ENCODE results near the gene MNT.

The MNT gene

DNA sequence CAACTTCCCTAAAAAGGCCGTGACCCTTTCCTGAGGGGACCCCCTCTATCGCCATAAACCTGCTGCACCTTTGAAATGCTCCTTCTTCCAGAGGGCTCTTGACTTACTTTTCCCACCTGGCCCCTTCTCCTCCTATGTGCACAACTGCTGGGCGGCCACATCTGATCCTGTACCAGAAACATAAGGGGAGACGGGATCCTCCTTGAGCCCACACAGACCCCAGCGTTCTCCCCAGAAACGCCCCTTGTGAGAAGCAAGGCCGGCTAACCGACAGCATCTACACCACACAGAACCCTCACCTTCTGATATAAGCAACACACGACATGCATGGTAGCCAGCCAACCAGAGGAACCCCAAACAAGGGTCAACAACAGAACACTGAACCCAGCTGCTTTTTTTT lies 14.2 kb upstream of the MNT start:
- DNase-seq = no peak

DNA sequence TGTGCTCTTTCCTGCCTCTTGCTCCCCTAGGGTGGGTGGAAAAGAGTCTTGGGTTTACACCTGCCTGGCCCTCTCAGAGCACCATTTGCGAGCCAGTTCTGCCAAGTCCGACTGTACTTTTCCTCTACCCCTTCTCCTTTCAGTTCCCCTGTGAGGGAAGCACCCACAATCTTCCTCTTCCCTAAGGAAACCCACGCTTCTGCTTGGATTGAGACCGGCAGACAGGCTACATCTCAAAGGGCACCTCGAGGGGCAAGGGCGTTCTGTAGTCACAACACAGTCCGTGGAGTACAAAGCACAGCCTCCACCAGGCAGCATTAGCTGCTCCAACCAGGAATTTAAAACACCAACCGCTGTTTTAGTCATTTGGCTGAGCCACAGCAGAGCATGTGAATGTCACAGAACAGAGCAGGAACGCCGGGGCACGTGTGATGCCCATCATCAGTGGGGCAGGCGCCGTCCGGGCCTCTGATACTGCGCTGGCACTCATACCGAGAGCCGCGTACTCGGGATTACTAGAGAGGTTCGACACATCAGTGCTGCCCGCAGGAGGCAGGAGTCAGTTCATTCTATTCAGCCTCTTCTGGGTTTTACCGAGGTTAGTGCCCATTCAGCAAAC lies 13.7 kb upstream of the MNT start:
- DNase-seq = no peak

DNA sequence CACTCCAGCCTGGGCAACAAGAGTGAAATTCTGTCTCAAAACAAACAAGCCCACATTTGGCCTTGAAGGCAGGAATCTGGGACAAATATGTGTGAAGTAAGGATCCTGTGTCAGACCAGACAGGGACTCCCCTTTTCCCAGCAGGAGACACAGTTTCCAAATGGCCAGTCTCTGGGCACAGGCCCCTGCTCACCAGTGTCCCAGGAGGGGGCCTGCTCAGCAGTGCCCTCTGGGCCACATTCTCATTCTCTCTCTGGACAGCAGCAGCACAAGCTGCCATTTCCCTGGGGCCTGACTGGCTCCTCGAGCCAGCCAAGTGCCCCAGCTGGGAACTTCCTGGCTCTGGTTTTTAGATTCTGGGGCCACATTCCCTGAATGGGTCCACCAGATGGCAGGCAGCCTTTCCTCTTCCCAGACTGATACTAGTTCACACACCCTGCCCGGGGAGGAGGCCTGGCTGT lies 11.7 kb upstream of the MNT start:
- DNase-seq = no peak

DNA sequence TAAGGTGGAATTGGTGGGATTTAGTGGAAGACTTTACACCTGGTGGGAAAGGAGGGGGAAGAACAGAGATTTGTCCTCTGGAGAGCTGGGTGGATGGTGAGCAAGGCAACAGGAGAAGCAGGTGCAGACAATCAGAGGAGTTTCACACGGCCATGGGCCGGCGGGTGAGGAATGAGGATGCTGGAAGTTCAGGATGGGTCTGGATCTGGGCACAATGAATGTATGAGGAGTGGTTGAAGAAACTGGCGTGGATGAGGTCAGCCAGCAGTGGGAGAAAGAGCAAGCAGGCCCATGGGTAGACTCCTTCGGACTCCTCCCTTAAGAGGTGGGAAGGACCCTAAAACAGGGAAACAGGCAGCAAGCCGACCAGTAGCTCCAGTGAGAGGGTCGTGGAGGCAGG lies 10.1 kb upstream of the MNT start:
- no peak for DNase-seq

DNA sequence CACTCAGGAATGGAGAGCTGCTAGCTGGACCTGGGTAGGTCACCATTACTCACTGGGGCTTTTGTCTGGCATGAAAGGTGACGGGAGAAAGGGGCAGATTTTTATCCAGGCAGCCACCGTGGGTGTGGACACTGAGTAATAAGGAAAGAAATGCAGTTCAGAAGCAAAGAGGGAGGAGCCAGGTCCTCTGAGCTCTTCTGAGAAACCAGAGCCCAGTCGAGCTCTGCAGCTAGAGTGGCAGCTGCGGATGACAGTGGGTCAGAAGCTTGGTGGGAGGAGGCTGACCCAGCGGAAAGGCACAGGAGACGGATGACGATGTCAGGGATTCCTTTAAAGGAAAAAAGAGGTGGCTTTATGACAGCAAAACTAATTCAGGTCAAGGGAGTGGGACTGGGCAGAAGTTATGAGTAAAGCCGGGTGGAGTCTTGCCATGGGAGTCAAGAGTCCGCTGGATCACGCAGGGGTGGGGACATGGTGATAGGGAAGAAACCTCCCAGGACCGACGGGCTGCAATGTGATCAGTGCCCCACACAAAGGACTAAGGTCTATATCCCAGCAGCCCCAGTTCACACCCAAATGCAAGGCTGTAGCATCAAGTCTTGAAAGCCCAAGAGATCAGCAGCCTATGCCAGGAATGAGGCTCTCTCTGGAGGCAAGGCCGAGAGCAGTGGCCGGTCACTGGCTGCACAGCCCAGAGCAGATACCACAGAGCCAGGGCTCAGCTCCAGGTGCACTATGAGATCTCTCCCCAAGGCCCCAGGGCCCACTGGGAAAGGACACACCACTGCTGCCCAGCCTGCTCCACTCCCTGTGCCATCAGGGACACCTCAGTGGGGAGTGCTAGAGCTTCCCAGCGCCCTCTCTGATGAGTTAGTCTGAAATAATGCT lies 6.3 kb upstream of the MNT start:
- no peak for DNase-seq

DNA sequence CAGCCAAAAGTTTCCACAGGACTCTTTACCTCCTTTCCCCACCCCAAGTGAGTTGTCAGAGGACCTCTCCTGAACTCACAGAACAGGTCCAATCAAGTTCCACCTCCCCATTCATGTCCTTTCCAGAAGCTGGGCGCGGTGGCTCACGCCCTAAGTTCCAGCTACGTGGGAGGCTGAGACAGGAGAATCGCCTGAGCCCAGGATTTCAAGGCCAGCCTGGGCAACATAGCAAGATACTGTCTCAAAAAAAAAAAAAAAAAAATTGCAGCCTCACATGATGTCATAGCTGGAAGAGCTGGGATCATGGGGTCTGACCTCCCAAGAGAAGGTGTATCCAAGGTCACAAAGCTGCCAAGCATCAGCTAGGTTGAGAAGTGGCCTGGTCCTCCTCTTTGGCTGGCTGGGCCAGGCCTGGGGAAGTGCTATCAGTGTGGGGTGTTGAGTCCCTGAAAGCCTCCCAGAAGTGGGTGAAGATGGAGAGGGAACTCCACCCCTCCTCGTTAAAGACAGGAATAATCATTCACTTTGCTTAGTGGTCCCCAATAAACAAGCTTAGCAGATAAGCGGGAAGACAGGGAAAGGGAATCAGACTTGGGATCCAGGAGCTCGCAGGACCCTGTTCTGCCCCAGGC lies 5.5 kb upstream of the MNT start:
- no peak for DNase-seq

DNA sequence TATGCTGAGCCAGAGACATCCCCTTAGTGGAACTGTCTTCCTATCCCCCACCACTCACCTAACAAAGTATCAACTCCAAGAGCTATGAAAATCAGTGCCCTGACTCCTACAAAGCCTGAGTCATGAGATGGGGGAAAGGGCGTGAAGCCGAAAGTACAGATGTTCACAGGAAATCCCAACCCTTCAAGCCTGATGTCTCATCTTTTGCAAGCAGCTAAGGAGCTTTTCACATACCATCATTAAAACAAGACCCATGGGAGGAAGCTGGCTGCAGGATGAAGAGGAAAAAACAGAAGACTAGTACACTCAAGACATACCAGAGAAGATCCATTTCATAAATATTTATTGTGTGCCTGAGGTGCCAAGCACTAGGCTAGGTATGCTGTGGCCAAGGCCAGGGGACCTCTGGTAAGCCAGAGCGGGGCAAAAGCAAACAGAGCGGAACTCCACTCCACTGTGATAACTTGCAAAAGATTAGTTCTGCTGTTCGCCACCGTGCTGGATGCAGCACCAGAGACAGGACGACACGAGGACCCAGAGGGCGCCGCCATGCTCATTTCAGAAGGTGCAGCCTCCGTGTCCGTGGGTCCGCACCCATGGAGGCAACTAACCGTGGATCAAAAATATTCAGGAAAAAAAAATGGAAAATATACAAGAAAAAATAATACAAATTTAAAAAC lies 4.5 kb upstream of the MNT start:
- no peak for DNase-seq

DNA sequence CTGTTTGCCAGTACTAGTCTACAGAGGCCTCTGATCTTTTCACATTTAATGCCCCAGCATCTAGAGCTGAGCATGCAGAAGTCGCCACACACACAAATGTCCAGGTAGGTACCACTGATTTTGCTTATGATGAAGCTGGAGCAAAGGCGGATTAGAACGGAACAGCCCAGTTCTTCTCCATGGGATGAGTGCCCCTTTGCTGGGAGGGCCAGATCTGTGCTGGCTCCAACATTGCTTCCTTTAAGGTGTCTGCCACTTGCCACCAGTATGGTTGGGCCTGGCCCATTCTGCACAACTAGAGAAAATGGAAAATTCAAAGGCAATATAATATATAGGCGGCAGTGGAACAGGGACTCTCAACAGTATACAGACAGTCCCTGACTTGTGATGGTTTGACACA lies 2.2 kb upstream of the MNT start:
- DNase-seq = no peak

DNA sequence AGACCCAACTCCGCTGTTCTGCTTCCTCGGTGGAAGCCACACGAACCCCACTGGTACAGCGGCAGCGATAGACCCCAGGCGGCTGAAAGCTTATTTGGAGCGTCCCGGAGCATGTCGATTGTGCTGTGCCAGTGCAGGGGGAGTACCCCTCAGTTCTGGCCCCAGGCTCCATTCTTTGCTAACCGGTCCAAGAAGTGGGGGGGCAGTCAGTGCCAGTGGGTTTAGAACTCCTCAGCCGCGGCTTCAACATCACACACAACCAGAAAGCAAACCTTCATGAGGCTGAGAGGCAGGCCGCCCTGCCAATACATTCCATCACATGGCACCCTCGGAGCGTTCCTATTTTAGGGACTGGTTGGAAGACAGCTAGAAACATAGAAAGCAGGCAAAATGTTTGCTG lies 1.7 kb upstream of the MNT start:
- DNase-seq = no peak

DNA sequence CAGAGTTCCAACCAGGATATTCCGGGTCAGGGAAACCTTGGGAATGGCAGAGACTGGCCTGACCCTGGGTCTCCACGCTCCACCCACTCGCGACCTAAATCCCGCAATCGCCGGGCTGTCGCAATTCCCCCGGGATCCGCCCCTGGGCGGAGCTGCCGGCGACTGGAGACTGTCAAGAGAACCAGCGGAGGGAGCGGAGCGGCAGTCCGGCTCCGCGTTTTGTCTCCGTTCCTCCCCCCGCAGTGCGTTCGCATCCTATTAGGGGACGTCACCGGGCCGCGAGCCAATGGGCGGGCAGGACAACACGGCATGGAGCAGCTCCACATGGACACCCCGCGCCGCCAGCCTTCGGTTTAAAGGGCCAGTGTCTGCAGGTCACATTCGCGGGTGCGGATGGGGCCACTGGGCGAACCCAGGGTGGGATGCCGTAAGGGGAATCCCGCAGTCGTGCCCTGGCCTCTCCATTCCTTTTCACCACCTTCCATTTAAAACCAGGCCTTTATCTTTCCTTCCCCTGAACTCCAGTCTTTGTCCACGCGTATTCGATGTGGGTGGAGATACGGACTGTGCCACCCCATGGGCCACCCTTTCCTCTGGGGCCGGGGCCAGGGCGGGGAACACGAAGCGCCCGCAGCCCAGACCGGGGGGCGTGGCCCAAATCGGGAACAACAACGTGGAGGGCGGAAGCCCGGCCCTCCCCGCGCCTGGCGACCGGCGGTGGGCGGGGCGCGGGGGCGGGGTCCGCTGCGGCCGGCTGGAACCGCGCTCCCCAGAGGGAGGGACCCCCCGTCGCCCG lies 764 bp upstream of the MNT start:
- peak; percentile 91 for DNase-seq

DNA sequence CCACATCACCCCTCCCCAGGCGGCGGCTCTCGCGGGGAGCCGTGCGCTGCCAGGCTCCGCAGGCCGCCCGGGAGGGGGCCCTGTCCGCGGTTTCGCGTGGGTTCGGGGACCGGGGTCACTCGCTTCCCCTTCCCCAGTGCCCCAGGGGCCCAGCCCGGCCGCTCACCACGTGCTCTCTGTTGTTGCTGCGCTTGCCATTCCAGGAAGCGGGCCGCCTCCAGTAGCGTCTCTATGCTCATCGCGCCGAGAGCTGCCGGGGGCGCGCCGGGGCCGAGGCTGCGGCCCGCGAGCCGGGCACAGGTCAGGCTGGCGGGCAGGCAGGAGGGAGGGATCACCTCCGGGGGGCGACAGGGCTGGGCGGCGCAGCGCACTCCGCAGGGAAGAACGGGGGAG lies 390 bp downstream of the MNT start:
- peak; percentile 17 for DNase-seq

DNA sequence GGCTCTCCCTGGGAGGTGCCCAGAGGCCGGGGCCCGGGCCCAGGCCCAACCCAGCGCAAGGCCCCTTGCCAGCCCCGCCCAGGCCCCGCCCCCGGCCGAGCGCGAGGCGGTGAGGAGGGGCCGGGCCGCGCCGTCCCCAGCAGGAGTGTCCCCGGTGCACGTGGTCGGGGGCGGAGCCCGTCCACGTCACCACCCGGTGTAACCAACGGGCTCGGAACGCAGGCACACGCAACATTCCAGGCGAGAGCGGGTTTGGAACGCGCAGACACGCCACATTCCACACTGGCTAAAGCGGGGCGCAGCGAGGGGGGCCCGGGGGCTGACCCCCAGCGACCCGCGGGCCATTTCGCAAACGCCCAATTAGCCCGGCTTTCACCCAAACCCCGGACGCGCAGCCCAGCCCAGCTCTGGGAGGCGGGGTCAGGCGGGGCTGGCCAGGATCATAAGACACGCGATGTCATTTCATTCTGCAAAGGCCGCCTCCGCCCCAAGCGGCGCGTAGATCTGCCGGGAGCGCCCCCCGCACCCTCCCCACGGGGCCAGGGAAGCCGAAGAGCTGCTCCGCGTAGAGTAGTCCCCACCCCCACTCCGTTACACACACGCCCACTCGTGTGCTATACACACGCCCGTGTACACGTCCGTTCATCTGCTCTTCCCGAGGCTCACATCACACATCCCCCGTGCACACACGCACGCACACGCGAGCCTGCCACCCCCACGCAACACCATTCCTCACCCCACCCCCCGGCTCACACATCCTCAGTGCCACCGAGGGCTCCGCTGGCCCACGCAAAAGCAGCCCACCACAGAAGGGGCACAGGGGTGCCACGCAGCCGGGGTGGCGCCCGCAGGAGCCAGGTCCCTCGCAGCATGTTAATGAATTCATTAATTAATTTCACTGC lies 1.0 kb downstream of the MNT start:
- peak; percentile 78 for DNase-seq

DNA sequence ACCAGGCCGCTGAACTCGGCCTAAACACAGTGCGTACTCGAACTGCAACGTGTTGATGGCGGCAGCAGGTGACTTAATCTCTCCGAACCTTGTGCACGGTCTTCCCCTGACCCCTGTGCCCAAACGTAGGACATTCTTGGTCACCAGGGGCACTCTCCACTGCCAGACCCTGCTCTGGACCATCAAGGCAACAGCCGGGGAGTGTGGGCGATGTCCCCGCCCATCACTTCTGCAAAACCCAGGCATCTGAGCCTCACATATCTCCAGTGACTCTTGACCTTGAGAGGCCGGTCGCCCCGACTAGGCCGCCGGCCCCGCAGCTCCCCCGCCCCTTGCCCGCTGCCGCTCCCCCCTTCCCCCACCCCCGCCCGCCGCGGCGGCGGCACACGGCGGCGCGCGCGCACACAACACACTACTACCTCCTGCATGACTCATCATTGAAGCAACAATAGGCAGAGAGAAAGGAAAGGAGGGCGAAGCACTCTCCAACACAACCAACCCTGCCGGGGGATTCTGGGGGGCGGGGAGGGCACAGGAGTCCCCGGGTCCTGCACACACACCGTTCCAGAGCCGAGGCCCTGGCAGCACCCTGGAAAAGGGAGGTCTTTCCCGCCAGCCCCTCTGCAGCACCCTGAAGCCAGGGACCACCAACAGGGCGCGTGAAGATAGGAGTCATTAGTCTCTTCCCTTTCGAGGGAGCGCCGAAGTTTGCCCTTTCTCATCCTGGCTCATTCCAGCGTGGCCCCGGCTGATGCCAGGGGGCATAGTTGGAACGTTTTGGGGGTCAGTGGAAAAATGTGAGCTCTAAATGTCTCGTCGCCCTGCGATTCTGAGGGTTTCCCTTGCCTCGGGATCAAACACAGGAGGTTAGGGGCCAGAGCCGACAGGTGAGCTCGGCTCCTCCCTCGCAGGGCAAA lies 1.9 kb downstream of the MNT start:
- DNase-seq = no peak

DNA sequence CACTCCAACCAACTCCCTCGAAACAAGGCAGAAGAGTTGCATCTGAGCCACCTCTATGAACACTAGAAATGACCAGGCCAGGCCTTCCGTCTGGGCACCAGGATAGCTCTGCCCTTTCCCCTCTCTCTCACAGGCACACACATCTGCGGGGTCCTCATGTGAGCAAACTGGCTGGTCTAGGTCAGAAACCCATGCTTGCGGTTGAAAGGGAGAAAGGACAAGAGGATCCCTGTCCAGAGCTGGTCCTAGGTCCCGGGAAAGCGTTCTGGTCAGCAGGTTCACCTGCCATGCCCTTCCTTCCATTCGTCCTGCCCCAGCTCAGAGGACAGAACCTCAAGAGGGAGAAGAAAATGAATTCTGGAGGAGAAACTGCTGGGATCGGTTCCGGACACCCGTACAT lies 2.7 kb downstream of the MNT start:
- DNase-seq = no peak

DNA sequence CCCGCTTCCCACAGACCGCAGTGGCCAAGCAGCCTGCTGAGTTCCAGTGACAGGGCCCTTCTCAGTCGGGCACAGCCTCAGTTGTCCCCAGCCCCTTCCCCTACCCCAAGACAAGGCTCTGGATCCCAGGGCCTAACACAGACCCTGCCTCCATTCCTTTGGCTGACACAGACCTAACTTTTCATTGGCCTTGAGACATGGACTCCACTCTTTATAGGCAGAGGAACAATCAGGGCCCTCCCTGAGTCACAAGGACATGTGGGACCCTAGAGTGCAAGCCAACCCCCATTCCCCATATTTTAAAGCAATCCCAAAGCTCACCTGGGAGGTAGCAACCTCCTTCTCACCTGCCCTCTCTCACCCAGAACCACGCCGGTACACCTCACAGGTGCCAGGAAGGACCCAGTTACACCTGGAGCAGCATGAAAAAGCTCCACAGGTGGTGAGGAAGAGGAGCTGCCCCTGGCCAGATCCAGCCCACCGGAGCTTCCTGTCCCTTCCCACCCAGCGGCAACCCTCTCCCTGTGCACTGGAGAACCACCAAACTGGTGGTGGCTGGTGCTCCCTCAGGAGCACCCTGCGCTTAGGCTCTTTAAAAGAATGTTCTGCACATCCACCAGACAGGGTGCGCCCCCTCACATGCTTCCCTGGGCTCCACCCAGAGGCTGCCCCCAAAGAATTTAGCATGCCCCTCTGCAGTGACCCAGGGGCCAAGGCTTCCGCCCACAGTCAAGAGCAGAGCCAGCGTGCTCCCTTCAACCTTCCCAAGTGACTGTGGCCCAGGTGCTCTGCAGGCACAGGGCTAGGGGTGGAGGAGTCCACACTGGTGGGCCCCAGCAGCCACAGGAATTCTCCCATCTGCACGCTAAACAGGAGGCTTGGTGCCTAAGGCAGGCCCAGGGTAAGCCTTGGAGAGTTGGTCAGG lies 3.4 kb downstream of the MNT start:
- no peak for DNase-seq

DNA sequence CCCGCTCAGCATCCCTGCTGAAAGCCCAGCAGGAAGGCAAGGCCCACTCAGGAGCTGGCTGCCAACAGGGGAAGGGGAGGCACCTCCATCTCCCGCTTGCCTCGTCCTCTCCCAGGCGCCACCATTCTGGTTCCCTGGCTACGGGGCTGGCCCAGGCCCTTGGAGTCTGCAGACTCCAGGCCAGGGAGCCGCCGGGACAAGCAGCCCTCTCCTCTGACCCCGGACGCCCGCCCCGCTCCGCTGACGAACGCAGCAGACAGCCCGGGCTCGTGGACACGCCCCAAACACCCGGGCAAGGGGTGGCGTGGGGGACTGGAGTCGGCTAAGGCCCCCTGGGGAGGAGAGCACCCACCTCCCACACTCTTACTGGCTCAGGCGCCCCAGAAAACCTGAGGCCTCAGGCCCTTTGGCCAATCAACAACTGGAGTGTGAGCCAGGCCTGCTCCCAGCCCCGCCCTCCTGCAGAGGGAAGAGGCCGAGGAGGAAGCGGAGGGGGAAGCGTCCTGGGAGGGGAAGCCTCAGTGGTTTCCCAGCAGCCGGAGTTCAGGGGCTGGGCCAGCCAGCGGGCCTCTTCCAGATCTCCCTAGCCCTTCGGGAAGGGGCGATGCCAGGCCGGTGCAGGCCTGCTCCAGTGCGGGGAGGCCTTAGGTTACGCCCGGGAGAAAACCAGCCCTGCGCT lies 4.2 kb downstream of the MNT start:
- DNase-seq = no peak

DNA sequence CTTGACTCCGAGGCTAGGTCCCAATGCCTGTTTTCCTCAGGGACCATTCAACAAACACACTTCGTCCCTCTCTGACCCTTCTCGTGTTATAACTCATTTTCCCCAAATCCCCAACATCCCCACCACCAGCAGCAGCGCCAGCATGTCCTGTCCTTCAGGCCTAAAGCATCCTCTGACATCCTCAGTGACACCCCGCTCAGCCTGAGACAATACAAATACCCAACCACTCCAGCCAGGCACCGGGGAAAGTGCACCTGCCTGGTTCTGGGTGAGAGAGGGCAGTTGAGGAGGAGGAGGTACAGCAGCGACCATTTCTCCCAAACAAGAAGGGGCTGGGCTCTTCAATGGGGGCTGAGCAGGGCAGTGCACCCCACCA lies 4.7 kb downstream of the MNT start:
- no peak for DNase-seq

DNA sequence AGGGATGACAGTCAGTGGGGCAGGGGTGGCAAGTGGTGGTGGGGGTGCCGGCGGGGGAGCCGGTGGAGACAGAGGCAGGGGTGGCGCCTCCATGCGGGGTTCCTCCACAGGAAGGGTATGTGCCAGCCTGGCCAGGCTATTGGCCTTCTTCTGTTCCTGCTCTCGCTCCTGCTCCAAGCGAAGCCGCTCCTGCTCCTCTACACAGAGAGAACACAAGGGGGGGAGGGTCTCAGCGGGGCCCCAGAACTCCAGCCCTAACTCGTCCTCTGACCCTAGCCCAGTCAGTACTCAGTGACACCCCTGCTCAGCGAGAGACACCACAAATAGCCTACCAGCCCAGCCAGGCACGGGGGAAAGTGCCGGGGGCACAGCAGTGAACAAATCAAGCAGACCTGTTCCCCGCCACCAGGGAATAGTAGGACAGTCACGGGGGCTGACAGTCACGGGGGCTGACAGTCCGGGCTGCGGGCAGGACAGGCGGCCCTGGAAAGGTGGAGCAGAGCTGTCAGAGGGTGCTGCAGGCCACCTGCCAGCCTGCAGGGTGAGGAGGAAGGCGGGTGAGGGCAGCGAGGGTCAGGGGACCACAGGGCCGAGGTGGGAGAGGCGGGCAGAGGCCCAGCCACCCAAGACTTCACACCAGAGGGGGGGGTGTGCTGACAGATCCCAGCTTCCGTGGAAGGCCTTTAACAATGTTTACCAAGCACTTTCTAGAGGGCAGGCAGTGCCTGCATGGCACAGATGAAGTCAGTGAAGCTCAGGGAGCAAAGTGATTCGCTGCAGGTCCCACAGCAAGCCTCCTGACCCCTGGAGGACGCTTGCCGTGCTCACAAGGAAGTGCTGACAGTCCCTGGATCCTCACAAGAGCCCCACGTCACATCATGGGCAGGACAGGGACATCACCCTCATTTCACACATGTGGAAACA lies 5.3 kb downstream of the MNT start:
- no peak for DNase-seq
